Uterus (tissue), 2 donors: ENCODE results near the gene ANKRD44.

Experiments used
- CTCF ChIP-seq, 4 experiments: fragments of 200-600 bp in 2 of 4; fragments of 450-650 bp in 2 of 4; sonication (generic) in 2 of 4; IDR thresholded peaks; one replicate each; pipeline ENCODE4 v1.5.1; 2016 to 2019; ENCODE audit warnings: antibody characterized with exemption in 4 of 4, mild to moderate bottlenecking in 2 of 4, moderate library complexity in 1 of 4
- POLR2A ChIP-seq, 2 donors: fragments of 450-650 bp; IDR thresholded peaks; one replicate each; pipeline ENCODE4 v1.6.1; 2016; ENCODE audit warnings: antibody characterized with exemption in 2 of 2, mild to moderate bottlenecking in 1 of 2, moderate library complexity in 1 of 2

GRCh38 chr2:197308585-197308984 lies 2.0 kb downstream of the ANKRD44 start:
- TF ChIP-seq CTCF (IDR thresholded peaks at IDR 0.05) (no peak), POLR2A (IDR thresholded peaks at IDR 0.05) (no peak)
